ENCODE data around the gene NKIRAS2.

The NKIRAS2 gene

GRCh38 chr17:41972571-41973407 lies 47.1 kb upstream of the NKIRAS2 start:
- Histone ChIP-seq H3K9ac (ENCODE audit: low read depth, low read length, poor library complexity, severe bottlenecking) (no peak overlapping the region), H3F3A (ENCODE audit: low read depth) (no peaks in the 10 kb centered on the region), H3K9me2 (replicated peaks; ENCODE audit: low read depth, low read length) (no peaks in the 10 kb centered on the region), H3K9me3 (ENCODE audit: insufficient read depth, low read depth, low read length) (no peaks in the 10 kb centered on the region), H3K4me3 (ENCODE audit: low read length, poor library complexity, severe bottlenecking) (no peak overlapping the region), H3K79me2 (ENCODE audit: insufficient read depth, low read length) (peaks cover 30% of the 10 kb centered on the region), H3K4me1 (ENCODE audit: insufficient read depth, low read length, poor library complexity, severe bottlenecking) (peaks cover 6% of the 10 kb centered on the region), H3K4me2 (ENCODE audit: low read depth, low read length, poor library complexity, severe bottlenecking) (no peak overlapping the region), H3K36me3 (ENCODE audit: insufficient read depth, low read length) (peaks cover 55% of the 10 kb centered on the region; the same call in 1 of the 2 replicates), H2AFZ (ENCODE audit: low read length) (no peak overlapping the region), H4K20me1 (ENCODE audit: insufficient read depth, low read length, poor library complexity, severe bottlenecking) (no peaks in the 10 kb centered on the region), H3K27me3 (ENCODE audit: insufficient read depth, low read length, poor library complexity, severe bottlenecking) (no peaks in the 10 kb centered on the region)
- TF ChIP-seq EZH2phosphoT487 (IDR thresholded peaks at IDR 0.05; ENCODE audit: borderline replicate concordance) (no peak), CTCF (conservative IDR thresholded peaks at IDR 0.05; ENCODE audit: low read length) (no peak)

- peaks cover 60% of the 10 kb centered on the region; the same call in 1 of the 2 replicates for H3K36me3 ChIP-seq (ENCODE audit: insufficient read depth, low read length)
- no peaks in the 10 kb centered on the region for H3F3A ChIP-seq (ENCODE audit: low read depth)
- H3K4me2 ChIP-seq (ENCODE audit: low read depth, low read length, poor library complexity, severe bottlenecking), result no peak overlapping the region
- H3K4me3 ChIP-seq (ENCODE audit: low read length, poor library complexity, severe bottlenecking), result no peak overlapping the region
- TF ChIP-seq EZH2phosphoT487 (IDR thresholded peaks at IDR 0.05; ENCODE audit: borderline replicate concordance), result no peak
- TF ChIP-seq CTCF (conservative IDR thresholded peaks at IDR 0.05; ENCODE audit: low read length), result no peak
- no peaks in the 10 kb centered on the region for H3K27me3 ChIP-seq (ENCODE audit: insufficient read depth, low read length, poor library complexity, severe bottlenecking)
- peaks cover 23% of the 10 kb centered on the region; the same call in 1 of the 2 replicates for H3K79me2 ChIP-seq (ENCODE audit: insufficient read depth, low read length)
- H3K4me1 ChIP-seq (ENCODE audit: insufficient read depth, low read length, poor library complexity, severe bottlenecking), result no peaks in the 10 kb centered on the region
- no peak overlapping the region for H3K9ac ChIP-seq (ENCODE audit: low read depth, low read length, poor library complexity, severe bottlenecking)
- no peaks in the 10 kb centered on the region for H3K9me3 ChIP-seq (ENCODE audit: insufficient read depth, low read depth, low read length)
- no peaks in the 10 kb centered on the region for H3K9me2 ChIP-seq (replicated peaks; ENCODE audit: low read depth, low read length)
- no peaks in the 10 kb centered on the region for H4K20me1 ChIP-seq (ENCODE audit: insufficient read depth, low read length, poor library complexity, severe bottlenecking)
- no peak overlapping the region for H2AFZ ChIP-seq (ENCODE audit: low read length)
Measured at GRCh38 chr17:41973408-41973811, 46.5 kb upstream of the NKIRAS2 start.

- Histone ChIP-seq H3K79me2 (ENCODE audit: insufficient read depth, low read length) (peaks cover 17% of the 10 kb centered on the region; the same call in 1 of the 2 replicates), H3K27me3 (ENCODE audit: insufficient read depth, low read length, poor library complexity, severe bottlenecking) (no peaks in the 10 kb centered on the region), H3K9ac (ENCODE audit: low read depth, low read length, poor library complexity, severe bottlenecking) (no peak overlapping the region), H3K9me2 (replicated peaks; ENCODE audit: low read depth, low read length) (no peaks in the 10 kb centered on the region), H2AFZ (ENCODE audit: low read length) (no peak overlapping the region), H3K4me1 (ENCODE audit: insufficient read depth, low read length, poor library complexity, severe bottlenecking) (no peaks in the 10 kb centered on the region), H3K36me3 (ENCODE audit: insufficient read depth, low read length) (peaks cover 60% of the 10 kb centered on the region; the same call in 1 of the 2 replicates), H3F3A (ENCODE audit: low read depth) (no peaks in the 10 kb centered on the region), H3K9me3 (ENCODE audit: insufficient read depth, low read depth, low read length) (no peaks in the 10 kb centered on the region), H3K4me2 (ENCODE audit: low read depth, low read length, poor library complexity, severe bottlenecking) (no peak overlapping the region), H3K4me3 (ENCODE audit: low read length, poor library complexity, severe bottlenecking) (no peak overlapping the region), H4K20me1 (ENCODE audit: insufficient read depth, low read length, poor library complexity, severe bottlenecking) (no peaks in the 10 kb centered on the region)
- TF ChIP-seq CTCF (conservative IDR thresholded peaks at IDR 0.05; ENCODE audit: low read length), result no peak
- TF ChIP-seq EZH2phosphoT487 (IDR thresholded peaks at IDR 0.05; ENCODE audit: borderline replicate concordance), result no peak
Measured at GRCh38 chr17:41974031-41974430, 45.9 kb upstream of the NKIRAS2 start.

Measured in Loucy (cell line).